HG03064 (cell line): ENCODE data around the gene ELAPOR1.

Source experiments
- ATAC-seq: cut with Tn5 transposase; IDR thresholded peaks from one replicate; pipeline ENCODE4 v1.9.1; 2021; ENCODE audit warnings: low read depth; ENCODE audit not compliant: unreplicated experiment

ELAPOR1 gene

GRCh38 chr1:109113590-109114341 is at the start of gene ELAPOR1:
Gene ELAPOR1 (plus strand): TSS chr1:109114115. CDS start chr1:109114184, 69 bp downstream.
- no peak for ATAC-seq

- no peak for ATAC-seq
Observed at GRCh38 chr1:109065137-109065536, 48.8 kb upstream of the ELAPOR1 start.

- ATAC-seq: no peak
Observed at GRCh38 chr1:109067883-109068282, 46.0 kb upstream of the ELAPOR1 start.

GRCh38 chr1:109069294-109069693 is 44.6 kb upstream of the ELAPOR1 start:
- ATAC-seq: no peak

GRCh38 chr1:109075531-109076490 is 38.1 kb upstream of the ELAPOR1 start, which contains the start of gene TAF13:
Gene TAF13 (minus strand): TSS chr1:109076003. CDS start chr1:109075947, 56 bp downstream.
- ATAC-seq: peak; percentile 99

- no peak for ATAC-seq
Observed at GRCh38 chr1:109078317-109078716, 35.6 kb upstream of the ELAPOR1 start.

- ATAC-seq: no peak
Observed at GRCh38 chr1:109079240-109079622, 34.7 kb upstream of the ELAPOR1 start.

- ATAC-seq: no peak
Observed at GRCh38 chr1:109080441-109081082, 33.4 kb upstream of the ELAPOR1 start.

GRCh38 chr1:109083501-109083900 is 30.4 kb upstream of the ELAPOR1 start:
- no peak for ATAC-seq

GRCh38 chr1:109083923-109084322 is 30.0 kb upstream of the ELAPOR1 start:
- no peak for ATAC-seq

GRCh38 chr1:109084563-109085517 is 29.1 kb upstream of the ELAPOR1 start:
- ATAC-seq: no peak

- no peak for ATAC-seq
Observed at GRCh38 chr1:109089242-109090015, 24.5 kb upstream of the ELAPOR1 start.

GRCh38 chr1:109090196-109091077 is 23.5 kb upstream of the ELAPOR1 start, which contains the start of gene TMEM167B:
Gene TMEM167B (plus strand): TSS chr1:109090764. CDS start chr1:109090873, 109 bp downstream.
- ATAC-seq: peak; percentile 83

- peak; percentile 41 for ATAC-seq
Observed at GRCh38 chr1:109091078-109091838, 22.7 kb upstream of the ELAPOR1 start.

GRCh38 chr1:109091839-109092193 is 22.1 kb upstream of the ELAPOR1 start:
- no peak for ATAC-seq

GRCh38 chr1:109094377-109094803 is 19.5 kb upstream of the ELAPOR1 start:
- ATAC-seq: no peak

GRCh38 chr1:109094871-109095270 is 19.0 kb upstream of the ELAPOR1 start:
- no peak for ATAC-seq
